Effector CD4-positive, alpha-beta T cell (primary cell): ENCODE results near the gene ZNF628.
A peak's percentile ranks its signal among the peaks of the same experiment; 100 is the strongest.

ENCODE experiments used
- DNase-seq: peaks from one replicate; pipeline ENCODE4 v3.0.0-alpha.2; 2020

Gene ZNF628

DNA sequence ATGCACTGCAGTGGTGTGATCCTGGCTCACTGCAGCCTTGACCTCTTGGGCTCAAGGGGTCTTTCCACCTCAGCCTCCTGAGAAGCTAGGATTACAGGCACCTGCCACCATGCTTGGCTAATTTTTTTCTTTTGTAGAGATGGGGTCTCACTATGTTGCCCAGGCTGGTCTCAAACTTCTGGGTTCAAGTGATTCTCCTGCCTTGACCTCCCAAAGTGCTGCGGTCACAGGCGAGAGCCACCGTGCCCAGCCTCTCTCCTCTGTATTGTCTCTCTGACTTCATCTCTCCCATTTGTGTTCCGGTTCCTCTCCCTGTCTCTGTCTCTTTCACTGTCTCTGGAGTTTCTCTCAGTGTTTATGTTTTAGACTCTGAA, 10.2 kb upstream of the ZNF628 start:
- DNase-seq, result no peak

DNA sequence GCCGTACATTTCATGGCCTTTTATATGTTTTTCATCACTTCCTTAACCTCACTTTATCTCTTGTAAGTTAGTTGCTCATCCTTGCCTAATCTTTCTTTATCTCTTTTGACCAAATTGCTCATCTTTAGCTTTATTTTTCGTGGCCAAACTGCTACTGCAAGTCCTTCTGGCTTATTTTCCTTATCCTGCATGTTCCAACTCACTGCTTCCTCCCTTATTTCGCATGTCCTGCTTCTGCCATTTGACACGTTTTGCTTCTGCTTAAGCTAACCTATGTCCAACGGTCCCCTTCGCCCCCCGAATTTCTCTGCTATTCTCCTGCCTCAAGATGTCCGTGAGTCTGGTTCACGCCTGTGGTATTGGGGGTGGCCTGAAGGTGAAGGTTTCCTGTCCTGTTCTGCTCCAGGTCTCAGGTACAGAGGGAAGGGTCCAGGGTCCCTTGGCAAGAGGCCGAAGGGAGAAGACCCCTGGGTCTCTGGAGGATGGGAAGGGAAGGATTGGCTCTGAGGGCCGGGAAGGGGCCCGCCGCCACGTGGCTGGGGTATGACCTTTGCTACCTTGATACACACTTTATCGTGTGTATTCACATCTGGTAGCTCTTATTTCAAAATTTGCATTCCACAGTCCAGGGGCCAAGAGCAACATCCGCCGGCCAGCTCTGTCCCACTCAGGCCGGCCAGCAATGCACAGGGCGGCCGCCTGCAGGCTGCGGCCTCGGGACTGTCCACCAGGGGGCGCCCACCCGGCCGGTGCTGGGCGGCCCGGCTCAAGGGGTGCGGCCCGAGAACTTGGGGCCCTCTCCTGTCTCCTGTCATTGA, 9.0 kb upstream of the ZNF628 start:
- peak; percentile 64 for DNase-seq

DNA sequence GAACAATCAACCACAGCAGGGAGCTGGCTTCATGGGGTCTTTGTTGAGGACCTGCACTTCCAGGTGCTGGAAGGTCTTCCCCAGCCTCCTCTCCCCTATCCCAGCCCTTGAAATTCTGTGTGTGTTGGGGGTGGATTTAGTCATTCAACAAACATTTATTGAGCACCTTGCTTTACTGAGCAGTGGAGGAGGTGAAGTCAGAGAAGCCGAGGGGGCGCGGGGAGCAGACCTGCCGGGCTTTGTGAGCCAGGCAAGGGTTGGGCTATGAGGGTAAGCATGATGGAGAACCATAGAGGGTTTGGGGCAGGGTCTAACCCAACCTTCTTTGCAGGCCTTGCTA, 8.4 kb upstream of the ZNF628 start:
- DNase-seq, result no peak

DNA sequence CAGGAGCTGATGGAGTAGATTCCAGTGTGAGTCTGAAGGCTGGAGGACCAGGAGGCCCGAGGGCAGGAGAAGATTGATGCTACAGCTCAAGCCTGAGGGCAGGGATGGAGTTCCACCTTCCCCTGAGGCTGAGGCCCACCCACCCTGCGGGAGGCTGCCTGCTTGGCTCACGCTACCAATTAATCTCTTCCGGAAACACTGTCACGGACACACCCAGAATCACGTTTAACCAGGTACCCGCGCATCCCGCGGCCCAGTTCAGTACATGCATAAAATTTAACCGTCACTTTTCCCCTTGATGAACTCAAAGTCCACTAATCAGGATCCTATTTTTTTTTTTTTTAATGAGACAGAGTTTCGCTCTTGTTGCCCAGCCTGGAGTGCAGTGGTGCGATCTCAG, 5.2 kb upstream of the ZNF628 start:
- DNase-seq, result no peak

DNA sequence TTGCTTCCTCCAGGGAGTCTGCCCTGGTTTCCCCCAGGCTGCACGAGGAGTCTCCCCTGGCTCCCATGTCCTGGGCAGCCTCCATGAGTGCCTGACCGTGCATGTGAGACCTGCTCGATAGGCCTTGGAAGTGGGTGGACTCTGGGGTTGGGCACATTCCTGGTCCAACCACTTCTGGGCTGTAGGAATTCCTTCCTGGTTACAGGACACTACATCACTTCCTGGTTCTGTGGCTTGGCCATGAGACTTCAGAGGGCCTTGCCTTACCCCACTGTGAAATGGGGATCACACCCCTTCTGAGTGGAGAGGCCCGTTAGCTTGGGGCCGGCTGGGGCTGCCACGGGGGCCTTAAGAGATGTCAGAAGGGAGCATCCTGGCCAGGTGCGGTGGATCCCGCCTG, 4.0 kb upstream of the ZNF628 start:
- no peak for DNase-seq

DNA sequence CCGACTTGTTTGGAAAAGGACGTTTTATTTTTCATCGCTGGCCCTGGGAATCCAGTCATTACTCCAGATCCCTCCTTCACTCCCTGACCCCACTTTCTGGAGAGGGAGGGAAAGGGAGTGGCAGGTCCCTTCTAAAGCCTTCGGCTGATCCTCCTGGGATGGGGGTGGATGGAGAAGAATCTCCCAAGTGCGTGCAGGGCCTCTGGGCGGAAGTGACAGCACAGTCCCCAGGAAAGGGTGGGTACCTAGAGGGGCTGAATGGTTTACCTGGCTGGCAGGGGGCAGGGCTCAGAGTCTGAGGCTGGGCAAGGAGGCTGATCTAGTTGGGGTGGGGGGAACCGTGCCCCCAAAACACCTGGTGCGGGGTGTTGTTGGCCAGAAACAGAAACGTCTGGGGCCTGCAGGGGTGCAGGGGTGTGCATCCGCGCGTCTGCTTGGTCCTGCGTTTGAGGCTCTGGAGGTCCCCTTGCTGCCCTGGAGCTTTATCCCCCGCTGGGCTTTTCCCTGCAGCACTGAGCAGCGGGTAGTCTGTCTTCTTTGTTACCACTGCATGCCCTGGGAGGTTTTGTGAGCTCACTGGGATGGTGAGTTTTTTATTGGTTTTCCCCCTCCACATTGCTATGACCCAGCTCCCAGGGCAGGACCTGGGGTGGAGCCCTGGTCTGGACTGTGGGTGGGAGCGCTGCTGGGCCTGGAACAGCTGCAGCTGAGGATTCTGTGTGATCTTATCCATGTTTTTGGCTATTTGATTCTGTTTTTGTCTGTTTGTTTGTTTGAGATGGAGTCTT, 3.0 kb upstream of the ZNF628 start:
- DNase-seq, result no peak

DNA sequence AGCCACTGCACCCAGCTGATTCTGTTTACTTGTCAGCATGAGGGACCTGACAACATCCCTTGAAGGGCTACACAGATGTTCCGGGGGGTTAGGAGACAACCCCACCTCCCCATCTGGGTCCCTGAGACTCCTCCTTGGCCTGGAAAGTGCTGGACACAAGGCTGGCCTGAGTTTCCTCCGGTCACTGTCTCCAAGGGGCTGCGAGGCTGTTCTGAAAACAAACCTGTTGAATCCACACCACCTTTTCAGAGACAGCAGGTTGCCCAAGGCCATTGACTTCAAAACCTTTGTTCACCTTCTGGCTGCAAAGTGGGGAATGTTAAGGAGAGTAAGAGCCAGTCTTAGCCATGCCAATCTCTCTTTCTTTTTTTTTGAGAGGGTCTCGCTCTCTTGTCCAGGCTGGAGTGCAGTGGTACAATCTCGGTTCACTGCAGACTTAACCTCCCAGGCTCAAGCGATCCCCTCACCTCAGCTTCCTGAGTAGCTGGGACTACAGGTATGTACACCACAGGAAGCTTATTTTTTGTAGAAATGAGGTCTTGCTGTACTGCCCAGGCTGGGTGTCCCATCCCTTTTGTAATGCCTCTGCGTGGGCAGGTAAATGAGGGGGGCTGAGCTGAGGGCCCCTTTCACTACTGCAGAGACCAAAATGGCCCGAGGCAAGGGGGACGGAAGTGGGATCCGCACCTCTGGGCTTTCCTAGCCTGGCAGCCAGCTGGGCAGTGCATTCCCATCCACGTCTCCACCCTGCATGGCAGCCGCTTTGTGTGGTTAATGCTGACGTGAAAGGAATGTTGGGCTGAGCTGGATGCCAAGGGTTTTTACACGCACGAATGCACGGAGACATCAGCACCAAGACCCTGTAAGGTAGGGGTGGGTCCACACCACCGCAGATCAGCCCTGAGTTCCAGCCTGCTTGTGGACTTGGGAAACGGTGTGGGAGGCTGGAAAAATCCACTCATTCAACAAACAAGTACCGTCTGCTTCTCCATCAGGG, 1.9 kb upstream of the ZNF628 start:
- no peak for DNase-seq

DNA sequence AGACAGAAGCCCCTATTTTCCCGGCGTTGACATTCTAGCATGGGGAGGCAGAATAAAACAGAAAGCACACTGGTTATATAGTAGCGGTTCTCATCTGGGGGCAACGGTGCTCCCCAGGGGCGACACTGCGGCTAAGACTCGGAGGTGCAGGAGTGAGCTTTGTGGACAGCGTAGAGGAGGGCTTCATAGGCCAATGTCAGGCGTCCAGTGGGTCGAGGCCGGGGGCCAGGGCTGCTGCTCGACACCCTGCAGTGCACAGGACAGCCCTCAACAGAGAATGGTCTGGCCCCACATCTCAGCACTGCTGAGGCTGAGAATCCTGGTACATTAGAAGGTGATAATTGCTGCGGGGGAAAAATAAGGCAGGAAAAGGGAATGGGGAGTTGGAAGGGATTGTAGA, 1.5 kb downstream of the ZNF628 start:
- no peak for DNase-seq

DNA sequence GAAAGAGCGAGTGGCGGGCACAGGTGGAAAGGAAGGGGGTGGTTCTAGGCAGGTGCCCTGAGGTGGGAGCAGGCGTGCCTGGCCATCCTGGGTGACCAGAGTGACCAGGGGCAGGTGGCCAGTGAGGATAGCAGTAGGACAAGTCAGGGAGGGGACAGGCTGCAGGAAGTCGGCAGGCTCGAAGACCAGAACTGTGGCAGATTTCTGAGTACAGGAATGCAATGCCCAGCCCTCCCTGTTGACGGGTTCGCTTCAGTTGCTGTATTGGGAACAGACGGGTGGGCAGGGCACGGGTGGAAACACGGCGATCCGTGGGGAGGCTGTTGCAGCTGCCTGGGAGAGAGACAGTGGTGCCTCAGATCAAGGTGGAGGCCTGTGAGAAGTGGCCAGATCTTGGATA, 1.9 kb downstream of the ZNF628 start:
- no peak for DNase-seq

DNA sequence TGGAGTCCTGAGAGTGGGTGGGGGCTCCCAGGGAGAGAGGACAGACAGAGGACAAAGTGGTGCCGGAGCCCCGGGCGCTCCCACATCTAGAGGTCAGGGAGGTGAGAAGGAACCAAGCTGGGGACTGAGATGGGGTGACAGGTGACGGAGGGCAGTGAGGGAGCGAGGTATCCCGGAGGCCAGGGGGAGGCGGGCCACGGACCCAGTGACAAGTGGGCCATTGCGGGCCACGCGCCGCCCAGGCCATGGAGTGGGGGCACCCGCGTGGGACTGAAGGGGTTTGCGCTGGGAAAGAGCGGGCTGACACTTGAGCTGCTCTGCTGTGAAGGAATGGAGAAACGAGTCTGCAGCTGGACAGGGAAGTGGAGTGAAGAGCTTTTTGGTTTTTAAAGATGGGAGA, 2.6 kb downstream of the ZNF628 start:
- DNase-seq, result no peak

DNA sequence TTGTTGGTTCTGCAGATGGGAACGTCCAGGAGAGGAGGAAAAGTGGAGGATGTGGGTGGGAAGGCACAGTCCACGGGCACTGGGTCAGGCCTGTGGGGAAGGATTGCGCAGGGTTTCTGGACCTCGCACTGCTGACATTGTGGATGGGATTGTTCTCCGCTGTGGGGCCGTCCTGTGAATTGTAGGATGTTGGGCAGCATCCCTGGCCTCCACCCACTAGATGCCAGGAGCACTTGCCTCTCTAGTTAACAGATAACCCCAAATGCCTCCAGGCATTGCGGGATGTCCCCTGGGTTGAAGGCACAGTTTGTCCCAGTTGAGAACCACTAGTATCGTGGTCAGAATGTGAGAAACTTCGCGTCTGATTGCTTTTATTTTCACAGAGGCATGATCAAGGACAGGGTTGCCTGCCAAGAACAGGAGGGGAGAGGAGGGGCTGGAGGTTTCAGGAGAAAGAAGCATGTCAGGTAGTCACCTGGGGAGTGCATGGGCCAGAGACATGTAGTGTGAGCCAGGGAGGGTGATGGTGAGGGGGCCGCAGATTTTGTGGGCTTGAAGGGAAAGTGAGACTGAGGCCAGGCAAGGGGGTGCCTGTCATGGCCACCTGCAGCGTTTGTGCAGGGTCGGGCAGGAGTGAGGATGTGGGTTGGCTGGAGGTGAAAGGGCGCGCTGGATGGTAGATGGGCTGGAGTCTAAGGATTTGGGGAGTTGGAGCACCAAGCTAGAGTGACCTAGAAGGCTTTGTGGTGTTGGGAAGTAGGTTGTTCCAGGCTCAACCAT, 3.2 kb downstream of the ZNF628 start:
- DNase-seq, result no peak

DNA sequence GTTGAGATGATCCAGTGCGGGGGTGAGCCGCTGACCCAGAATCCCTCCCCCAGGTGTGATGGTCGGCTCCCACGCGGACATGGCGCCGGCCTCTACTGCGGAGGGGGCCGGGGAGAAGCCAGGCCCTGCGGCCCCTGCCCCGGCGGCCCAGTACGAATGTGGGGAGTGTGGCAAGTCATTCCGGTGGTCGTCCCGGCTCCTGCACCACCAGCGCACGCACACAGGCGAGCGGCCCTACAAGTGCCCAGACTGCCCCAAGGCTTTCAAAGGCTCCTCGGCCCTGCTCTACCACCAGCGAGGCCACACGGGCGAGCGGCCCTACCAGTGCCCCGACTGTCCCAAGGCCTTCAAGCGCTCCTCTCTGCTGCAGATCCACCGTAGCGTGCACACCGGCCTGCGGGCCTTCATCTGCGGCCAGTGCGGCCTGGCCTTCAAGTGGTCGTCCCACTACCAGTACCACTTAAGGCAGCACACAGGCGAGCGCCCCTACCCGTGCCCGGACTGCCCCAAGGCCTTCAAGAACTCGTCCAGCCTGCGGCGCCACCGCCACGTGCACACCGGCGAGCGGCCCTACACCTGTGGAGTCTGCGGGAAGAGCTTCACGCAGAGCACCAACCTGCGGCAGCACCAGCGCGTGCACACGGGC, 4.9 kb downstream of the ZNF628 start:
- DNase-seq, result no peak

DNA sequence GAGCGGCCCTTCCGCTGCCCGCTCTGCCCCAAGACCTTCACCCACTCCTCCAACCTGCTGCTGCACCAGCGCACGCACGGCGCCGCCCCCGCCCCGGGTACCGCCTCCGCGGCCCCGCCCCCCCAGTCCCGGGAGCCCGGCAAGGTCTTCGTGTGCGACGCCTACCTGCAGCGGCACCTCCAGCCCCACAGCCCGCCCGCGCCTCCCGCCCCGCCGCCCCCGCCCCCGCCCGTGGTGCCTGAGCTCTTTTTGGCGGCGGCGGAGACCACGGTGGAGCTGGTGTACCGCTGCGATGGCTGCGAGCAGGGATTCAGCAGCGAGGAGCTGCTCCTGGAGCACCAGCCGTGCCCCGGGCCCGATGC, 5.4 kb downstream of the ZNF628 start:
- no peak for DNase-seq

DNA sequence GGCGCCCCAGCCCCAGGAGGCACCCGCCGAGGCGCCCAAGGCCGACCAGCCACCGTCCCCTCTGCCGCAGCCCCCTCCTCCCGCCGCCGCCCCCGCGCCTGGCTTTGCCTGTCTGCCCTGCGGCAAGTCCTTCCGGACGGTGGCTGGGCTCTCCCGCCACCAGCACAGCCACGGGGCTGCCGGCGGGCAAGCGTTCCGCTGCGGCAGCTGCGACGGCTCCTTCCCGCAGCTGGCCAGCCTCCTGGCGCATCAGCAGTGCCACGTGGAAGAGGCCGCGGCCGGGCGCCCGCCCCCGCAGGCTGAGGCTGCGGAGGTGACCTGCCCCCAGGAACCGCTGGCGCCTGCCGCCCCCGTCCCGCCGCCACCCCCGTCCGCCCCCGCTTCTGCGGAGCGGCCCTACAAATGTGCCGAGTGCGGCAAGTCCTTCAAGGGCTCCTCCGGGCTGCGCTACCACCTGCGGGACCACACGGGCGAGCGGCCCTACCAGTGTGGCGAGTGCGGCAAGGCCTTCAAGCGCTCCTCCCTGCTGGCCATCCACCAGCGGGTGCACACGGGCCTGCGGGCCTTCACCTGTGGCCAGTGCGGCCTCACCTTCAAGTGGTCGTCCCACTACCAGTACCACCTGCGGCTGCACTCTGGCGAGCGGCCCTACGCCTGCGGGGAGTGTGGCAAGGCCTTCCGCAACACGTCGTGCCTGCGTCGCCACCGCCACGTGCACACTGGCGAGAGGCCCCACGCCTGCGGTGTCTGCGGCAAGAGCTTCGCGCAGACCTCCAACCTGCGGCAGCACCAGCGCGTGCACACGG, 5.9 kb downstream of the ZNF628 start:
- DNase-seq, result no peak

DNA sequence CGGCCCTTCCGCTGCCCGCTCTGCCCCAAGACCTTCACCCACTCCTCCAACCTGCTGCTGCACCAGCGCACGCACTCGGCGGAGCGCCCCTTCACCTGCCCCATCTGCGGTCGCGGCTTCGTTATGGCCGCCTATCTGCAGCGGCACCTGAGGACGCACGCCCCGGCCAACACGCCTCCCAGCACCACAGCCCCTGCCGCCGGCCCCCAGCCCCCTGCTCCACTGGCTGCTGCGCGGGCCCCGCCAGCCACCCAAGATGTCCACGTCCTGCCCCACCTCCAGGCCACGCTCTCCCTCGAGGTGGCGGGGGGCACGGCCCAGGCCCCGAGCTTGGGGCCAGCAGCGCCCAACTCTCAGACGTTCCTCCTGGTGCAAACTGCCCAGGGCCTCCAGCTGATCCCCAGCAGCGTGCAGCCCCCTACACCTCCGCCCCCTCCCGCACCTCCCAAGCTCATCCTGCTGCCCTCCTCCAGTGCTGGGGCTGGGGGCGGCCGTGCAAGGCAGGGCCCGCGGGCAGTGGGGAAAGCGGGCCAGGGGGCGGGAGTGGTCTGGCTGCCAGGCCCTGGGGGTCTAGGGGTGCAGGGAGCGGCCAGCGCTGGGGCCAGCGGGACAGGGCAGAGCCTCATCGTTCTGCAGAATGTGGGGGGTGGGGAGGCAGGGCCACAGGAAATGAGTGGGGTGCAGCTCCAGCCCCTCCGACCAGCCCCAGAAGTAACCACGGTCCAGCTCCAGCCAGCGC, 6.7 kb downstream of the ZNF628 start:
- no peak for DNase-seq

DNA sequence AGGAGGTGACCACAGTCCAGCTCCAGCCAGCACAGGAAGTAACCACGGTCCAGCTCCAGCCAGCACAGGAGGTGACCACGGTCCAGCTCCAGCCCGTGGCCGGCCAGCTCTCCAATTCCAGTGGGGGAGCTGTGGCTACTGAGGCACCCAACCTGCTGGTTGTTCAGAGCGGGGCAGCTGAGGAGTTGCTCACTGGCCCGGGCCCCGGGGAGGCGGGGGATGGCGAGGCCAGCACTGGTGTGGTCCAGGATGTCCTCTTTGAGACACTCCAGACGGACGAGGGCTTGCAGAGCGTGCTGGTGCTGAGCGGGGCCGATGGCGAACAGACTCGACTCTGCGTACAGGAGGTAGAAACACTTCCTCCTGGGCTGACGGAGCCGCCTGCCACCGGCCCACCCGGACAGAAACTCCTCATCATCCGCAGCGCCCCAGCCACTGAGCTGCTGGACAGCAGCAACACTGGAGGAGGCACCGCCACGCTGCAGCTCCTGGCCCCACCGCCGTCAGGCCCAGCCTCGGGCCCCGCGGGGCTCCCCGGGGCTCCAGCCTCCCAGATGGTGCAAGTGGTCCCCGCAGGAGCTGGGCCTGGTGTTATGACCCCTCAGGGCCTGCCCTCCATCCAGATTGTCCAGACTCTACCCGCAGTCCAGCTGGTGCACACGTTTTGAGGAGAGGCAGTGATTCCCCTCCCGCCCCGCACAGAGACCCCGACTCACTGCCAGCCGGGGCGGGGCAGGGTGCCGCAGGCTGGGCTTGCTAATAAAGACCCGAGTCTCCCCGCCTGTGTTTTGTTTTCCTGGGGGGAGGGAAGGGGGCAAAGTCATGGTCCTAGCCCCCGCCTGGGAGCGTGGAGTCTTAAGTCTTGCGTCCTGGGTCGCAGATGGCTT, 7.5 kb downstream of the ZNF628 start:
- no peak for DNase-seq

DNA sequence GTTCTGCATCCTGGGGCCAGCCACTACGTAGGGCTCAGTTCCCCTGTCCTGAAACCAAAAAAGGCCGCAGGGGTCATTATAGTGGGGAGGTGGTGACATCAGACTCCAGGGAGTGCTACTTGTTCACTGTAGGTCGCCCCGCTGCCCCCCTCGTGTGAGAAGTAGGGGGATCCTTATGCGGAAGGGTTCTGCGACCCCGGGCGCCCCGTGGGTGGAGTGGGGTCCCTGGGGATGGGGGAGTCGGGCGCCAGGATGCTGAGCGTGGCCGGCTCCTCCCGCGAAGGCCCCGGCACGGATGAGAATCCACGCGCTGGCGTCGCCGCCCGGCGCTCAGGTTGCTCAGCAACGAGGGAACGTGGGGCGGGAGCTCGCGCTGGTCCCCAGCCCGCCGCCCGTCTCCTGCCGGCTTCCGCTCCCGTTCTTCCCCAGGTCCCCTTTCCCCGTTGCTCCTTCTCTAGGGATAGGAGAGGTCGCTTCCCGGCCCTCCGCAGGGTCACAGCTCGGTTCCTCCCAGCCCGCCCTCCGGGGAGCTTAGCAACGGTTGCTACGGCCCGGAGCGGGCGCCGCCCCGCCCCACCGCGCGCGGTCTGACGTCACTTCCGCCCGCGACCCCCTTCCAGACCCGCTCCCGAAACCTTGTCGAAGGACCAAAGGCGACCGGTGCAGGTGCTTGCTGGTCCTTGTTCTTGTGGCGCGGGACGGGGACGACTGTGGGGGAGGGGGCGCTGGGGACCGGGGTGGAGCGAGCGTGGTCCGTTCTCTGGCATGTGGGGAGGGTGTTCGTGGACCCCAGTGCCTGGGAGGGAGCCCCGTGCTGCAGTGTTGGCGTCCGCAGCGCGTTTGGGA, 8.4 kb downstream of the ZNF628 start, which contains the start of gene NAT14:
NAT14 (plus strand) TSS at position 596 of the 846 bp plus-strand sequence. CDS start 521 bp downstream, outside the sequence.
- DNase-seq, result peak; percentile 56

DNA sequence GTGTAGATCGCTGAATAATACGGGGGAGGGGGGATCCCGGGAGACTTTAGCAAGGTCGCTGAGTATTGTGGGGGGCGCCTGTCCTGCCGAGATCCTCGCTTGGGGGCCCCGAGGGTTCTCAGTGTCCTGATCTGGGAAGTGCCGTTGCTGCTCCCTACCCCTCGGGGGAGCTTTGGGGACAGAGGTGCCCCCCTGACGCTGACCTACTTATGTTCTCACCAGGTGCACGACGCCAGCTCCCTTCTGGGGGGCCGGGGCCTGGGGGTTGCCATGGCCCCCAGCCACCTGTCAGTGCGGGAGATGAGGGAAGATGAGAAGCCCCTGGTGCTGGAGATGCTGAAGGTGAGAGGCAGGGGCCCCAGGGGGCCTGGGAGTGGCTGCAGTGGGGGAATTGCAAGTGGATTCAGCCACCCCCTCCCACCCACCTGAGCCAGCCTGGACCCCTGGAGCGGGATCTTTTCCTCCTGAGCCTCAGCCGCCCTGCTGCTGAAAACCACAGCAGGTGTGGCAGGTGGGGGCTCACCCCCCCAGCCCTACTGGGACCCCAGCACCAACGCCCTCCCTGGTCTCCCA, 9.1 kb downstream of the ZNF628 start:
- DNase-seq, result no peak
